GM12864 (cell line): ENCODE results near the gene BAG5.
"Not testable (repeated sequence)": the region's sequence is repeated elsewhere in the genome, so short reads cannot be mapped to it uniquely, and the experiment has no call there.

Experiments used
- DNase-seq: peaks from one replicate; pipeline ENCODE4 v3.0.0-alpha.2; 2011; ENCODE audit warnings: low read depth
- H3K4me3 ChIP-seq: 2 replicates; pipeline ENCODE4 v1.5.1; 2011; ENCODE audit warnings: mild to moderate bottlenecking, low read depth, low read length, control low read depth
- TF ChIP-seq, protein P1 (sequence below): IDR thresholded peaks from 2 replicates; pipeline ENCODE4 v1.5.1; 2011; ENCODE audit warnings: low read depth, mild to moderate bottlenecking, moderate library complexity, low read length, control low read depth, inconsistent platforms; ENCODE audit errors: missing control alignments

The BAG5 gene

DNA sequence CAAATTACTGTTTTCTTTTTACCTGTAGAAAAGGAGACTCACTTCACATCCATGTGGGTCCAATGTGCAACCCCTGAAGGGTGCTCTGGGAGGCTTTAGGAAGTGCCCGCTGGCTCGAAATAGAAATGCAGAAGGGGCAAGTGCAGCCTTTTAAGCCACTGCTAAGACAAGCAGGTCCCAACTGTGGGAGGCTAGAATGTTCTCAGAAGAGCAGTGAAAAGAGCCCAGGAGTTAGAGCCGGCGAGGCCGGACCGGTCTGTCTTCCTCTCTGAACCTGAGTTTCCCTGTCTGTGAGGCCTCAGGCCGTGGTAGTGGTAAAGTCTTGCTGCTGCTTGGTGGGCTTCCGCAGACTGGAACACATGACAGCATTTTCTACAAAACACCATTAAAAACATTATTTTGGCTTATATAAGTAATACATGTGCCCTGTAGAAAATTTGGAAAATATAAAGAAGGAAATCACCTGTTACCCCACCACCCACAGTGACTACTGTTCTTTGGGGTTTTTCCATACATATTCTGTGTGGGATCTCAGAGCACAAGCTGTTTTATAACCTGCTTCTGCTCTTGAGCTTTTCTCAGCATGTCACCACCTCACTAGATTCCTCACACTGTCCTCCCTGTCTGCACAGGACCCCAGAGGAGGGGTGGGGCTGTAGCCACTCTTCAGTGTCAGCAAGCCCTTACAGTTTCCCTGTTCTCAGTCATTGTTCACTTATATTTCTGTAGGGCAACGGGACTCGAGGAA is 45.9 kb downstream of the BAG5 start:
- TF ChIP-seq, protein P1, sequence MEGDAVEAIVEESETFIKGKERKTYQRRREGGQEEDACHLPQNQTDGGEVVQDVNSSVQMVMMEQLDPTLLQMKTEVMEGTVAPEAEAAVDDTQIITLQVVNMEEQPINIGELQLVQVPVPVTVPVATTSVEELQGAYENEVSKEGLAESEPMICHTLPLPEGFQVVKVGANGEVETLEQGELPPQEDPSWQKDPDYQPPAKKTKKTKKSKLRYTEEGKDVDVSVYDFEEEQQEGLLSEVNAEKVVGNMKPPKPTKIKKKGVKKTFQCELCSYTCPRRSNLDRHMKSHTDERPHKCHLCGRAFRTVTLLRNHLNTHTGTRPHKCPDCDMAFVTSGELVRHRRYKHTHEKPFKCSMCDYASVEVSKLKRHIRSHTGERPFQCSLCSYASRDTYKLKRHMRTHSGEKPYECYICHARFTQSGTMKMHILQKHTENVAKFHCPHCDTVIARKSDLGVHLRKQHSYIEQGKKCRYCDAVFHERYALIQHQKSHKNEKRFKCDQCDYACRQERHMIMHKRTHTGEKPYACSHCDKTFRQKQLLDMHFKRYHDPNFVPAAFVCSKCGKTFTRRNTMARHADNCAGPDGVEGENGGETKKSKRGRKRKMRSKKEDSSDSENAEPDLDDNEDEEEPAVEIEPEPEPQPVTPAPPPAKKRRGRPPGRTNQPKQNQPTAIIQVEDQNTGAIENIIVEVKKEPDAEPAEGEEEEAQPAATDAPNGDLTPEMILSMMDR: no peak
- no peak for DNase-seq
- no peak overlapping the region for H3K4me3 ChIP-seq

DNA sequence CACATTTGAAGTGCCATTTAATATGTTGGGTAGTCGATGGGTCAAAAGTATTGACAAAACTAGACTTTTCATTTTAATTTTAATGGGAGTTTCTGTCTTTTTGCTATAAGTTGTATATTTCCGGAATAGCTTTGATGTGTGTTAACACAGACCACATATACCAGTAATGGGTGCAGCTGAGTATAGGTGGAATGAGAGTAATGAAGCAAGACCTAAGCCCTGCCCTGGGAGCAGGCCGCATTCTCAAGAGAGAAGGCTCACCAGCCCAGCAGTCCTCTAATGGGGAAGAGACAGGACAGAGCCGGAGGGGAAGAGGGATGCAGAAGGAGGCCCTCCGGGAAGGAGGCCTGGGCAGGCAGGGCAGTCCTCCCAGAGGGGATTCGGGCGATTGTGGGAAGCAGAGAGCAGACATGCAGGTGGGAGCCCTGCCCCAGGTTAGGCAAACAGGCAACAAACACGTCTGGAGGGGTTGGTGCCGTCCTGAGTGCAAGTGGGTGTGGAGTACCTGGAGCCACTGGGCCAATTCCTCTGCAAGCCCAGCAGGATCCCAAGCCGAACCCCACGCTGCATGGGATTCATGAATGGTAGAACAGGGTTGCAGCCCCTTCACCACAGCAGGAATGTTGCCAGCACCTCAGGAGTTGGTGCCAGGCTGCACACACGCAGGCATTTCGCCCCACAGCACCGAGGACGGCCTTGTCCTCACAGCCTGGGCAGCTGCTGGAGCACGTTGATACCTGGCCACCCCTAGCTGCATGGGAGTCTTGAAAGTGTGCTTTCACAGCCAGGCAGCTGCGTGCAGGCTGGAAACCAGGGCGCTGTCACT is 47.6 kb downstream of the BAG5 start:
- DNase-seq: no peak
- TF ChIP-seq, protein P1: no peak
- H3K4me3 ChIP-seq: no peak overlapping the region

DNA sequence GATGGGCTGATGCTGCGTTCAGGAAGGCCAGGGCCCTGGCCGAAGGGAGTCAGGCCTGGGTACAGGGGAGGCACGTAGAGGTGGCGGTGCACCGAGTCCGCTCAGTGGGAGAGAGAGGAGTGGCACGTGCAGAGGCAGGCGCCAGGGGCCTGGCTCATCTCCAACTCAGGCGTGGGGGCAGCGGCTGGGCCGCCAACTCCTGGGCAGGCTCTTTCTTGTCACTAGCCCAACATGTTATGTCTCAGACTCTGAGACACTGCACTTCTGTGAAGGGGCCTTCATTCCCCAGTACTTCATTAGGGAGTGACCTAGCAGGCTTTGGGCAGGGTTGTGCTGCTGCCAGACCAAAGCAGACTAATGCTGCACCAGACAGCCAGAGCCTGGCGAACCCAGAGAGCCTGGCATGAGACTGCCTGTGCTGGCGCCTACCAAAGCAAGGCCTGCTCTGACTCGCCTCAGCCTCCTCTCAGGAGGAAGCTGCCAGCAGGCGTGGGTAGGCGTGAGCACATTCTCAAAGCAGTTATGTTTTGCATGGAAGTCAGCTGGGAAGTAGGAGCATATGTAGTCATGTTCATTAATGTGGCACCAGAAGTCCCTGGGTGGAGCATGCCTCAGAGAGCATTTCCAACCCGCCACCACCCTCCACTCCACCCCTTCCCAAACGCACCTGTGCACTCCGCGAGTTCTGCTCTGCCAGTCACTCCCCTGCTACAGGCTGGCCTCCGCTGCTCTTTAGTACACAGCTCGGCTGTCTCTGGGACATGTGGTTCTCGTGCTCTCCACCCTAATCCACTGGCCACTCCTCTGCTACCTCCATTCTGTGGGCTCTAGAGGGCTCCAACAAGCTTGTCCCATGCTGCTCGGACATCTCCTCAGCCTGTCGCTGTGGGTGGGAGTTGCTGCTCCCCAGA is 49.5 kb downstream of the BAG5 start:
- TF ChIP-seq, protein P1: no peak
- H3K4me3 ChIP-seq: no peak overlapping the region
- no peak for DNase-seq

DNA sequence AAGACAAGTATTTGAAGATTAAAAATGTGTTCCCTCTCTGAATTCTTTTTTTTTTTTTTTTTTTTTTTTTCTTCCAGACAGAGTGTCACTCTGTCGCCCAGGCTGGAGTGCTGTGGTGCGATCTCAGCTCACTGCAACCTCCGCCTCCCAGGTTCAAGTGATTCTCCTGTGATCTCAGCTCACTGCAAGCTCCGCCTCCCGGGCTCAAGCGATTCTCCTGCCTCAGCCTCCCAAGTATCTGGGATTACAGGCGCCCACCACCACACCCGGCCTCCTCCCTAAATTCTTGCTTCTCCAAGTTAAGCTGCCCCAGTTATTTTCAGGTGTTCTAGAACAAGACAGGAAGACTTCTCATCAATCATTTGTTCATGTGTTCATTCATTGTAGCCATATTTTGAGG is 50.3 kb downstream of the BAG5 start:
- not testable (repeated sequence) for DNase-seq, H3K4me3 ChIP-seq

DNA sequence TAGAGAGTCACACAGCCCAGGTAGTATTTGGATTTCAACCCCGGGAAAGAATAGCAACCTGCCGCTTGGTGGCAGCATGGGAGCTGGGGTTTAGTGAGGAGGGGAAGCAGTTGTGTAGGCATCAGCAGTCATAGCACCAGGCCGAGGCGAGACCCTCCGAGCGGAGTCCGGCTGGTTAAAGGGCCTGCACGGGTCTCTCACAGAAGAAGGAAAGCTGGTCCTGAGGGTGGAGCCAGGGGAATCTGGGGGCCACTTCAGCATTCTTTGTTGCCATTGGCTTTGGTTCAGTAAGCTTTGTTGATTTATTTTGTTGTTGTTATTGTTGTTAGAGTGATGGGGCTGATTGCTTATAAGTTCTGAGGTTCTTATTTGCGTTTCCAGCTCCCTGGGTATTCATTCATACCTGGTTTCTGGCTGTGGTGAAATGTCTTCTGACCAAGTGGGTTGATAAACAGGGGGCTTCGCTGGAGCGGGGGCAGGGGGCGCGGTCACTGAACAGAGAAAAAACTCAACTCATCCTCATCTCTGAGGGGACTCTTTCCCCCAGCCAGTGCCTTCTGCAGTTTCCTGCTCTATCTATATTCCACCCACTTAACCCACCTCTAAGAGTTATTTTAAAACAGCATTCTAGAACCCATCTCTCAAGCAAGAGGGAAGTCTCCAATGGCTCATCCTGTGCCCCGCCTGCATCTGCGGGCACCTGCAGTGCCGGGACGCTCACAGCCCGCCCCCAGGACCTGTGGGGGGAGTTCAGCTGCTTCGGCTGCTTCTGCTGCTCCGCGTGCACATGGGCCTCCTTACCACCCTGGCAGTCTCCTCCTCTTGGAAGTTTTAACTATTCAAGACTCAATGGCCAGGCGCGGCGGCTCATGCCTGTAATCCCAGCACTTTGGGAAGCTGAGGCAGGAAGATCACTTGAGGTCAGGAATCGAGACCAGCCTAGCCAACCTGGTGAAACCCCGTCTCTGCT is 51.4 kb downstream of the BAG5 start:
- H3K4me3 ChIP-seq: no peak overlapping the region
- TF ChIP-seq, protein P1: no peak
- no peak for DNase-seq

DNA sequence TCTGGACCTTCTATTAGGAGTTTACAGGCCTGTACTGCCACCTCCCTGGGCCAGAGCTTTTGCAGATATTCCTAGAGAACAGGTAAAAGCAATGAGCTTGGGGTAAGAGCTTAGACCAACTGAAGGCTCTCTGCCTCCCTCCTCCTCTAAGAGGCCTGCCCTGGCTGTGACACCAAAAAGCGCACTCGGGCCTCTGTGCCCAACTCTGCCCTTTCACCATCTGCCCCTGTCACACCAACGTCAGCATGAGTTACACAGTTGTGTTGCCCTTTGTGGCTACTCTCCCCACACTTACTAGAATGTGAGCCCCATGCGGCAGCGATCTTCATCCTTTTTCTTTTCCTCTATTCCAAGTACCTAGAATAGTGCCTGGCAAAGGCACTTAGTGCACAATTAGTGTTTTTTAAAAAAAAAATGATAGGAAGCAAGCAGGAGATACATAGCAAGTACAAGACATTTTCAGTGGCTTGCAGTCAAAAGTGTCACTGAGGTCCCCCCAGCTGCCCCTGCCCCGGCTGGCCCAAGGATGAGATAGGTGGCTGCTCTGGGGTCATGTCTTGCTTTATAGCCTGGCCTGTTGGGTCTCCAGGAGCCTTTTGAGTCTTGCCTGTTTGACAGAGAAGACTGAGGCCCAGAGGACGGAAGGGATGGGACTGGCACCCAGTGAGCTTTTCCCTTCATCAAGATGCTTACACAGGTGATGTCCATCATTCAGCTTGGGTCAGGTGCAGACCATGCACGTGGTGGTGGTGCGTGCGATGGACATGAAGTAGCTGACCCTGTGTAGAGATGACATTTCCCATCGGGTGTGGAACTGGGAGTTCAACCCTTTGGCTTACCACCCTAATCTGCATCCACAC is 52.4 kb downstream of the BAG5 start:
- no peak for DNase-seq
- TF ChIP-seq, protein P1: no peak
- H3K4me3 ChIP-seq: no peak overlapping the region
